Mucosa of rectum (tissue), 2 donors: ENCODE results near the gene CCN2.

Experiments
- H3K27ac ChIP-seq, 2 donors: one replicate each; pipeline ENCODE4 v1.7.0; 2013; ENCODE audit warnings: inconsistent platforms in 2 of 2, low read depth in 2 of 2, low read length in 2 of 2
- H3K27me3 ChIP-seq, 2 donors: one replicate each; pipeline ENCODE4 v1.7.0; 2013; ENCODE audit warnings: low read length in 2 of 2; ENCODE audit not compliant: control insufficient read depth in 2 of 2, insufficient read depth in 2 of 2
- H3K36me3 ChIP-seq, 2 donors: one replicate each; pipeline ENCODE4 v1.7.0; 2013; ENCODE audit warnings: low read length in 2 of 2; ENCODE audit not compliant: control insufficient read depth in 2 of 2, insufficient read depth in 2 of 2
- H3K4me1 ChIP-seq, 2 donors: one replicate each; pipeline ENCODE4 v1.7.0; 2013; ENCODE audit warnings: low read length in 2 of 2, mild to moderate bottlenecking in 1 of 2; ENCODE audit not compliant: control insufficient read depth in 2 of 2, insufficient read depth in 2 of 2
- H3K4me3 ChIP-seq, 2 donors: one replicate each; pipeline ENCODE4 v1.7.0; 2013; ENCODE audit warnings: low read length in 2 of 2
- H3K9ac ChIP-seq, 2 donors: one replicate each; pipeline ENCODE4 v1.7.0; 2013; ENCODE audit warnings: low read length in 2 of 2, low read depth in 1 of 2, mild to moderate bottlenecking in 1 of 2
- H3K9me3 ChIP-seq, 2 donors: one replicate each; pipeline ENCODE4 v1.7.0; 2013; ENCODE audit warnings: low read length in 2 of 2; ENCODE audit not compliant: control insufficient read depth in 2 of 2
- donor health status: healthy.
- donor health status: Normal muscosa, but diverticular disease.

Gene CCN2

GRCh38 chr6:131981624-131981978, 30.4 kb upstream of the CCN2 start:
- Histone ChIP-seq H3K27me3 (no peaks in the 10 kb centered on the region), H3K9me3 (no peaks in the 10 kb centered on the region), H3K36me3 (no peaks in the 10 kb centered on the region), H3K27ac (peak overlapping the region; percentile 71 to 79), H3K4me3 (no peak overlapping the region), H3K4me1 (peaks cover 11 to 17% of the 10 kb centered on the region in 2 donors), H3K9ac (no peak overlapping the region)

GRCh38 chr6:131980791-131981623, 29.8 kb upstream of the CCN2 start:
- Histone ChIP-seq H3K27me3 (no peaks in the 10 kb centered on the region), H3K9me3 (no peaks in the 10 kb centered on the region), H3K9ac (no peak overlapping the region), H3K4me3 (no peak overlapping the region), H3K4me1 (peaks cover 11 to 17% of the 10 kb centered on the region in 2 donors), H3K36me3 (no peaks in the 10 kb centered on the region), H3K27ac (peak overlapping the region; percentile 71 to 79)

GRCh38 chr6:131980338-131980790, 29.2 kb upstream of the CCN2 start:
- H3K9me3 ChIP-seq: no peaks in the 10 kb centered on the region
- no peak overlapping the region for H3K9ac ChIP-seq
- no peaks in the 10 kb centered on the region for H3K27me3 ChIP-seq
- peak overlapping the region; percentile 7 to 72 for H3K27ac ChIP-seq
- no peaks in the 10 kb centered on the region for H3K36me3 ChIP-seq
- peaks cover 11 to 17% of the 10 kb centered on the region in 2 donors for H3K4me1 ChIP-seq
- H3K4me3 ChIP-seq: no peak overlapping the region

- Histone ChIP-seq H3K4me3 (no peak overlapping the region), H3K9me3 (no peaks in the 10 kb centered on the region), H3K4me1 (peaks cover 11 to 17% of the 10 kb centered on the region in 2 donors), H3K36me3 (no peaks in the 10 kb centered on the region), H3K9ac (no peak overlapping the region), H3K27ac (peak overlapping the region in 1 of 2 donors; percentile 72), H3K27me3 (no peaks in the 10 kb centered on the region)
Observed at GRCh38 chr6:131979515-131980337, 28.6 kb upstream of the CCN2 start.

GRCh38 chr6:131978522-131978921, 27.4 kb upstream of the CCN2 start:
- Histone ChIP-seq H3K27ac (no peak overlapping the region), H3K4me1 (peaks cover 11 to 18% of the 10 kb centered on the region in 2 donors), H3K9me3 (no peaks in the 10 kb centered on the region), H3K36me3 (no peaks in the 10 kb centered on the region), H3K9ac (no peak overlapping the region), H3K27me3 (no peaks in the 10 kb centered on the region), H3K4me3 (no peak overlapping the region)

GRCh38 chr6:131976545-131977061, 25.4 kb upstream of the CCN2 start:
- no peaks in the 10 kb centered on the region for H3K27me3 ChIP-seq

GRCh38 chr6:131972741-131973140, 21.6 kb upstream of the CCN2 start:
- no peaks in the 10 kb centered on the region for H3K36me3 ChIP-seq

More at GRCh38 chr6:131976545-131977061, 25.4 kb upstream of the CCN2 start:
- no peaks in the 10 kb centered on the region for H3K36me3 ChIP-seq
- H3K27ac ChIP-seq: no peak overlapping the region
- peaks cover 10 to 18% of the 10 kb centered on the region in 2 donors for H3K4me1 ChIP-seq
- H3K9me3 ChIP-seq: no peaks in the 10 kb centered on the region
- H3K9ac ChIP-seq: no peak overlapping the region
- no peak overlapping the region for H3K4me3 ChIP-seq

GRCh38 chr6:131970076-131970859, 19.1 kb upstream of the CCN2 start:
- no peaks in the 10 kb centered on the region for H3K27me3 ChIP-seq
- H3K4me3 ChIP-seq: no peak overlapping the region
- no peaks in the 10 kb centered on the region for H3K36me3 ChIP-seq
- H3K9me3 ChIP-seq: no peaks in the 10 kb centered on the region
- H3K27ac ChIP-seq: no peak overlapping the region
- peaks cover 0 to 6% of the 10 kb centered on the region in 2 donors for H3K4me1 ChIP-seq
- no peak overlapping the region for H3K9ac ChIP-seq

More at GRCh38 chr6:131972741-131973140, 21.6 kb upstream of the CCN2 start:
- Histone ChIP-seq H3K27ac (no peak overlapping the region), H3K4me1 (peaks cover 0 to 6% of the 10 kb centered on the region in 2 donors), H3K9me3 (no peaks in the 10 kb centered on the region), H3K4me3 (no peak overlapping the region), H3K9ac (no peak overlapping the region), H3K27me3 (no peaks in the 10 kb centered on the region)

- Histone ChIP-seq H3K27ac (no peak overlapping the region), H3K36me3 (no peaks in the 10 kb centered on the region), H3K9me3 (no peaks in the 10 kb centered on the region), H3K27me3 (no peaks in the 10 kb centered on the region), H3K4me3 (no peak overlapping the region), H3K4me1 (peaks cover 0 to 6% of the 10 kb centered on the region in 2 donors), H3K9ac (no peak overlapping the region)
Observed at GRCh38 chr6:131968656-131969055, 17.5 kb upstream of the CCN2 start.
